Activated CD8-positive, alpha-beta memory T cell treated with anti-CD3 and anti-CD28 coated beads for 36 hours (primary cell): ENCODE results near the gene COX19. TPM values are rescaled to one million over a fixed set of nuclear protein-coding genes. Genes with fewer than 3 reads are reported as not detected.
"Not testable (repeated sequence)": the region's sequence is repeated elsewhere in the genome, so short reads cannot be mapped to it uniquely, and the experiment has no call there.

Experiments
- CTCF ChIA-PET: fragments of 350-600 bp; sonication (Branson Sonifier 250); formaldehyde crosslinking; loops from one replicate; lab custom pipeline; 2021; ENCODE audit warnings: antibody characterized with exemption; lab: Charles Lee
- POLR2A ChIA-PET: fragments of 350-600 bp; sonication (Branson Sonifier 250); formaldehyde crosslinking; loops from one replicate; lab custom pipeline; 2021; ENCODE audit warnings: antibody characterized with exemption; lab: Charles Lee
- total RNA-seq, 2 experiments: library from RNA; stranded (reverse); gene quantifications; one replicate each; pipeline ENCODE4 v1.2.3, GENCODE V29; 2021

COX19 gene
- total RNA-seq, 2 experiments from 2014 or later = 18.2 to 20.3 TPM

- ChIA-PET CTCF (no interaction called here), POLR2A (interaction anchor here (0.5 kb wide), 1 partner anchor 57 kb away, joined by 4 read pairs; no protein-coding TSS in a partner anchor)
These were observed 4.6 kb downstream of the COX19 start for GRCh38 chr7:970744-971143.

- CTCF ChIA-PET = interaction anchor here (0.7 kb wide), 1 partner anchor 15 kb away, joined by 3 read pairs; no protein-coding TSS in a partner anchor
- POLR2A ChIA-PET = no interaction called here
These were observed 5.9 kb downstream of the COX19 start for GRCh38 chr7:969403-969802.

GRCh38 chr7:968205-969105 lies 6.9 kb downstream of the COX19 start:
- CTCF ChIA-PET = interaction anchor here (0.7 kb wide), 1 partner anchor 182 kb away, joined by 3 read pairs; no protein-coding TSS in a partner anchor
- POLR2A ChIA-PET = no interaction called here

- CTCF ChIA-PET = no interaction called here
- POLR2A ChIA-PET = no interaction called here
These were observed 7.8 kb downstream of the COX19 start for GRCh38 chr7:967361-968082.

- POLR2A ChIA-PET = no interaction called here
These were observed 8.9 kb downstream of the COX19 start for GRCh38 chr7:966291-967069.

GRCh38 chr7:964401-965231 lies 10.7 kb downstream of the COX19 start:
- ChIA-PET CTCF (interaction anchor here (1.0 kb wide), 1 partner anchor 28 kb away, joined by 3 read pairs; no protein-coding TSS in a partner anchor), POLR2A (no interaction called here)

More at GRCh38 chr7:966291-967069, 8.9 kb downstream of the COX19 start:
- CTCF ChIA-PET = interaction anchor here (1.0 kb wide), 1 partner anchor 11 kb away, joined by 4 read pairs; no protein-coding TSS in a partner anchor

GRCh38 chr7:963236-964078 lies 11.9 kb downstream of the COX19 start:
- ChIA-PET CTCF (interaction anchor here (1.0 kb wide), 1 partner anchor 30 kb away, joined by 3 read pairs; no protein-coding TSS in a partner anchor), POLR2A (no interaction called here)

GRCh38 chr7:962401-963081 lies 12.8 kb downstream of the COX19 start:
- CTCF ChIA-PET = interaction anchor here (1.0 kb wide), 1 partner anchor 31 kb away, joined by 3 read pairs; no protein-coding TSS in a partner anchor
- POLR2A ChIA-PET = no interaction called here

GRCh38 chr7:961546-962400 lies 13.6 kb downstream of the COX19 start:
- POLR2A ChIA-PET = no interaction called here
- CTCF ChIA-PET = interaction anchor here (1.0 kb wide), 1 partner anchor 32 kb away, joined by 3 read pairs; no protein-coding TSS in a partner anchor

- CTCF ChIA-PET = interaction anchor here (1.1 to 1.6 kb wide), 2 partner anchors 32 to 52 kb away, joined by 3 read pairs; no protein-coding TSS in a partner anchor
- POLR2A ChIA-PET = not testable (repeated sequence)
These were observed 14.4 kb downstream of the COX19 start for GRCh38 chr7:960972-961371.

GRCh38 chr7:960269-960871 lies 15.0 kb downstream of the COX19 start:
- CTCF ChIA-PET = interaction anchor here (1.1 to 1.6 kb wide), 2 partner anchors 32 to 51 kb away, joined by 3 read pairs; no protein-coding TSS in a partner anchor
- POLR2A ChIA-PET = no interaction called here

- POLR2A ChIA-PET = not testable (repeated sequence)
- CTCF ChIA-PET = interaction anchor here (1.6 kb wide), 1 partner anchor 51 kb away, joined by 3 read pairs; no protein-coding TSS in a partner anchor
These were observed 15.6 kb downstream of the COX19 start for GRCh38 chr7:959740-960139.

- POLR2A ChIA-PET = no interaction called here
- CTCF ChIA-PET = interaction anchor here (0.6 kb wide), 2 partner anchors 9 to 11 kb away, joined by 4 to 5 read pairs; no protein-coding TSS in a partner anchor
These were observed 16.1 kb downstream of the COX19 start for GRCh38 chr7:959271-959670.

GRCh38 chr7:958221-959200 lies 16.8 kb downstream of the COX19 start:
- POLR2A ChIA-PET = no interaction called here
- CTCF ChIA-PET = interaction anchor here (0.6 to 2.8 kb wide), 4 partner anchors 8 to 107 kb away, joined by 3 to 15 read pairs (median 4); no protein-coding TSS in a partner anchor
